IMR-90 (cell line): ENCODE results near the gene SPTLC2. TPM values are rescaled to one million over a fixed set of nuclear protein-coding genes. Genes with fewer than 3 reads are reported as not detected.

ENCODE experiments used
- ATAC-seq: fragments of 200-7000 bp; cut with Tn5 transposase; 2 replicates; pipeline ENCODE4 v1.9.1; 2020; ENCODE audit warnings: low read depth, mild to moderate bottlenecking, moderate library complexity
- BruUV-seq: library from RNA; stranded (reverse); fragments of 400-500 nt; replicated peaks from 2 replicates; lab custom pipeline; 2021; lab: Mats Ljungman, UMichigan
- CTCF ChIA-PET: fragments of 300-600 bp; formaldehyde crosslinking; extraction: SDS; loops from one replicate; lab custom pipeline; 2021; ENCODE audit warnings: antibody characterized with exemption; lab: Yijun Ruan, JAX
- POLR2A ChIA-PET: fragments of 300-600 bp; sonication (Branson Sonifier 250); formaldehyde crosslinking; loops from one replicate; lab custom pipeline; 2022; ENCODE audit warnings: antibody characterized with exemption; ENCODE audit not compliant: unreplicated experiment; lab: Charles Lee
- DNase-seq: peaks from one replicate; pipeline ENCODE4 v3.0.0; 2013
- H2AFZ ChIP-seq: replicated peaks from 2 replicates; pipeline ENCODE3; 2013; ENCODE audit warnings: low read length, mild to moderate bottlenecking; ENCODE audit not compliant: poor library complexity
- H2AK5ac ChIP-seq: 2 replicates; pipeline ENCODE4 v1.6.1; 2013; ENCODE audit warnings: low read depth, low read length, inconsistent platforms
- H2AK9ac ChIP-seq: replicated peaks from 2 replicates; pipeline ENCODE3; 2013; ENCODE audit warnings: mild to moderate bottlenecking, low read depth, low read length, moderate library complexity; ENCODE audit not compliant: poor library complexity
- H2BK120ac ChIP-seq: 2 replicates; pipeline ENCODE4 v1.6.1; 2013; ENCODE audit warnings: low read depth, low read length, inconsistent platforms
- H2BK15ac ChIP-seq: 3 replicates; pipeline ENCODE4 v1.6.1; 2013; ENCODE audit warnings: low read depth, low read length, inconsistent platforms
- H2BK20ac ChIP-seq: 2 replicates; pipeline ENCODE4 v1.6.1; 2013; ENCODE audit warnings: low read depth, mild to moderate bottlenecking, inconsistent platforms, low read length, moderate library complexity
- H2BK5ac ChIP-seq: 2 replicates; pipeline ENCODE4 v1.6.1; 2013; ENCODE audit warnings: mild to moderate bottlenecking, low read depth, low read length, inconsistent platforms; ENCODE audit not compliant: poor library complexity, severe bottlenecking
- H3K14ac ChIP-seq: replicated peaks from 2 replicates; pipeline ENCODE4 v1.6.1; 2013; ENCODE audit warnings: low read depth, low read length, inconsistent platforms
- H3K18ac ChIP-seq: 2 replicates; pipeline ENCODE4 v1.6.1; 2013; ENCODE audit warnings: low read depth, low read length, control low read depth
- H3K23ac ChIP-seq: 2 replicates; pipeline ENCODE4 v1.6.1; 2013; ENCODE audit warnings: low read depth, low read length, inconsistent platforms
- H3K27ac ChIP-seq: 2 replicates; pipeline ENCODE4 v1.5.1; 2013; ENCODE audit warnings: mild to moderate bottlenecking, control low read depth, low read length; ENCODE audit not compliant: insufficient read depth
- H3K27me3 ChIP-seq: 2 replicates; pipeline ENCODE4 v1.6.1; 2013; ENCODE audit warnings: low read length; ENCODE audit not compliant: control insufficient read depth, insufficient read depth
- H3K36me3 ChIP-seq: 2 replicates; pipeline ENCODE4 v1.6.1; 2013; ENCODE audit warnings: low read length, mixed read lengths; ENCODE audit not compliant: control insufficient read depth, insufficient read depth
- H3K4ac ChIP-seq: 2 replicates; pipeline ENCODE4 v1.6.1; 2013; ENCODE audit warnings: low read depth, low read length, inconsistent platforms
- H3K4me1 ChIP-seq: 2 replicates; pipeline ENCODE4 v1.6.1; 2013; ENCODE audit warnings: low read length, mixed read lengths; ENCODE audit not compliant: control insufficient read depth, insufficient read depth
- H3K4me2 ChIP-seq: 2 replicates; pipeline ENCODE4 v1.6.1; 2013; ENCODE audit warnings: low read depth, mild to moderate bottlenecking, control low read depth, low read length, moderate library complexity
- H3K4me3 ChIP-seq: 2 replicates; pipeline ENCODE4 v1.5.1; 2013; ENCODE audit warnings: low read depth, mild to moderate bottlenecking, control low read depth, low read length, moderate library complexity; ENCODE audit not compliant: insufficient read depth
- H3K56ac ChIP-seq: 2 replicates; pipeline ENCODE4 v1.6.1; 2013; ENCODE audit warnings: low read length, inconsistent platforms; ENCODE audit not compliant: insufficient read depth; ENCODE audit errors: extremely low read depth
- H3K79me1 ChIP-seq, 2 experiments: 2 replicates each; pipeline ENCODE4 v1.6.1; 2013; ENCODE audit warnings: low read length in 2 of 2, inconsistent platforms in 1 of 2, low read depth in 1 of 2
- H3K9ac ChIP-seq: 2 replicates; pipeline ENCODE4 v1.6.1; 2013; ENCODE audit warnings: low read depth, low read length, control low read depth
- H3K9me1 ChIP-seq: 2 replicates; pipeline ENCODE4 v1.6.1; 2013; ENCODE audit warnings: low read length, inconsistent platforms; ENCODE audit not compliant: insufficient read depth
- H3K9me3 ChIP-seq: 2 replicates; pipeline ENCODE4 v1.6.1; 2013; ENCODE audit warnings: low read length; ENCODE audit not compliant: control insufficient read depth, insufficient read depth
- H4K20me1 ChIP-seq: 2 replicates; pipeline ENCODE4 v1.6.1; 2013; ENCODE audit warnings: low read length, inconsistent platforms; ENCODE audit not compliant: insufficient read depth
- H4K5ac ChIP-seq: 2 replicates; pipeline ENCODE4 v1.6.1; 2013; ENCODE audit warnings: mild to moderate bottlenecking, low read depth, low read length, control low read depth
- H4K8ac ChIP-seq, 2 experiments: 2 replicates each; pipeline ENCODE4 v1.6.1; 2013; ENCODE audit warnings: low read depth in 2 of 2, low read length in 2 of 2, control low read depth in 1 of 2, inconsistent platforms in 1 of 2
- H4K91ac ChIP-seq: 2 replicates; pipeline ENCODE4 v1.6.1; 2013; ENCODE audit warnings: low read depth, low read length, inconsistent platforms; ENCODE audit not compliant: insufficient read depth
- BHLHE40 ChIP-seq: fragments of 150-350 bp; IDR thresholded peaks from 2 replicates; pipeline ENCODE4 v1.6.1; 2016; ENCODE audit warnings: mild to moderate bottlenecking, low read depth, low read length
- CEBPB ChIP-seq: IDR thresholded peaks from 2 replicates; pipeline ENCODE4 v1.6.1; 2012; ENCODE audit warnings: low read depth, low read length, improper control_type of control experiment
- CHD1 ChIP-seq: IDR thresholded peaks from 2 replicates; pipeline ENCODE4 v1.6.1; 2012; ENCODE audit warnings: low read depth, low read length, improper control_type of control experiment
- CTCF ChIP-seq: conservative IDR thresholded peaks from 2 replicates; pipeline ENCODE4 v1.5.1; 2012; ENCODE audit warnings: mild to moderate bottlenecking, low read depth, low read length, improper control_type of control experiment
- ELK1 ChIP-seq: fragments of 150-350 bp; IDR thresholded peaks from 2 replicates; pipeline ENCODE4 v1.6.1; 2016; ENCODE audit warnings: low read depth, mild to moderate bottlenecking, low read length, moderate library complexity, borderline replicate concordance
- FOS ChIP-seq: fragments of 150-350 bp; IDR thresholded peaks from 2 replicates; pipeline ENCODE4 v1.6.1; 2016; ENCODE audit warnings: low read depth, low read length
- MAFK ChIP-seq: IDR thresholded peaks from 2 replicates; pipeline ENCODE4 v1.6.1; 2012; ENCODE audit warnings: low read depth, low read length, improper control_type of control experiment
- MAZ ChIP-seq: IDR thresholded peaks from 2 replicates; pipeline ENCODE4 v1.6.1; 2012; ENCODE audit warnings: low read depth, mild to moderate bottlenecking, low read length, improper control_type of control experiment, moderate library complexity, borderline replicate concordance
- MXI1 ChIP-seq: IDR thresholded peaks from 2 replicates; pipeline ENCODE4 v1.6.1; 2012; ENCODE audit warnings: low read depth, mild to moderate bottlenecking, low read length, moderate library complexity, borderline replicate concordance
- NFE2L2 ChIP-seq: fragments of 150-350 bp; IDR thresholded peaks from 2 replicates; pipeline ENCODE4 v1.6.1; 2016; ENCODE audit warnings: low read depth, mild to moderate bottlenecking, low read length
- POLR2A ChIP-seq: IDR thresholded peaks from 2 replicates; pipeline ENCODE4 v1.6.1; 2012; ENCODE audit warnings: mild to moderate bottlenecking, low read depth, low read length
- RAD21 ChIP-seq: IDR thresholded peaks from 2 replicates; pipeline ENCODE4 v1.6.1; 2012; ENCODE audit warnings: low read length, improper control_type of control experiment
- RCOR1 ChIP-seq: IDR thresholded peaks from 2 replicates; pipeline ENCODE4 v1.6.1; 2012; ENCODE audit warnings: mild to moderate bottlenecking, low read length, improper control_type of control experiment; ENCODE audit not compliant: insufficient replicate concordance
- RFX5 ChIP-seq: IDR thresholded peaks from 2 replicates; pipeline ENCODE4 v1.8.0; 2012; ENCODE audit warnings: low read depth, mild to moderate bottlenecking, low read length, moderate library complexity
- SMC3 ChIP-seq: fragments of 150-350 bp; IDR thresholded peaks from 2 replicates; pipeline ENCODE4 v1.6.1; 2016; ENCODE audit warnings: low read depth, mild to moderate bottlenecking, antibody characterized with exemption, low read length, moderate library complexity
- WGBS, 2 experiments: methylation state at CpG; one replicate each; pipeline versions ENCODE4 v1.1.5 to v1.1.7; 2013; ENCODE audit warnings: missing lambda C conversion rate in 2 of 2; ENCODE audit not compliant: insufficient read length in 1 of 2; ENCODE audit errors: extremely low coverage in 2 of 2; 5-methylcytosine and 5-hydroxymethylcytosine counted together
- dilution Hi-C: fragments of 300-500 bp; cut with HindIII; formaldehyde crosslinking; loops from one replicate; pipeline ENCODE4 v1.14.3; 2018; ENCODE audit warnings: low sequenced_read_pairs; ENCODE audit not compliant: unreplicated experiment
- in situ Hi-C: fragments of 300-500 bp; cut with MboI; formaldehyde crosslinking; loops from 3 replicates; pipeline ENCODE4 v1.14.3; 2019; ENCODE audit warnings: low sequenced_read_pairs, inconsistent platforms, mixed read lengths
- intact Hi-C: fragments of 100-400 bp; cut with micrococcal nuclease; formaldehyde crosslinking; loops from 2 replicates; pipeline ENCODE4 v1.10.0; 2022
- polyA plus RNA-seq, 3 experiments: library from polyadenylated mRNA; depleted of rRNA; stranded (reverse); fragments of >200 nt; gene quantifications; 2 replicates each; pipeline ENCODE4 v1.2.3, GENCODE V29; 2012; ENCODE audit warnings: low replicate concordance in 1 of 3
- total RNA-seq: library from RNA; depleted of rRNA; stranded (reverse); fragments of >200 nt; gene quantifications from 2 replicates; pipeline ENCODE4 v1.2.3, GENCODE V29; 2012
- TF ChIP-seq, protein P1 (sequence below): fragments of 150-350 bp; IDR thresholded peaks from 2 replicates; pipeline ENCODE4 v1.6.1; 2017; ENCODE audit warnings: mild to moderate bottlenecking, antibody characterized with exemption, low read length, low read depth

Gene SPTLC2
- total and polyA plus RNA-seq, 2 of the 4 experiments (the other 2 are of a cell fraction) = 22.6 to 68.3 TPM

DNA sequence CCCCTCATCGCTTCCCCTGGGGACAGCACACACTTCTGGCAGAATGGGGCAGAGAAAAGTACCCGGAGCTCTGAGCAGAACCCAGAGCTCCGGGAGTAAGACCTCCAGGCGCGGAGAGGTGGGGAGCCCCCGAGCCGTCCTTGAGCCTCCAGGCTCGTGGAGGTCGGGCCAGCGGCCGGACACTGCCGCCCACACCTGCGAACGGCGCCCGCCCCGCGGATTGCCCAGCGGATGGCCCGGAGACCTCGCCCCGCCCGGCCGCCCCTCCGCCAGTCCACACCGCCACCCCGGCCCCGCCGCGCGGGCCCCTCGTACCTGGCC is 344 bp downstream of the SPTLC2 start:
- H4K20me1 ChIP-seq = peaks cover 4% of the 10 kb centered on the region; the same call in 1 of the 2 replicates
- CTCF ChIA-PET = no interaction called here
- H2AFZ ChIP-seq = peak overlapping the region; percentile 82
- no peak overlapping the region for H2AK5ac ChIP-seq
- no peaks in the 10 kb centered on the region for H3K36me3 ChIP-seq
- peak overlapping the region; percentile 83 for H3K14ac ChIP-seq
- H3K27me3 ChIP-seq = no peaks in the 10 kb centered on the region
- H3K4me1 ChIP-seq = no peaks in the 10 kb centered on the region
- peak overlapping the region; percentile 47; the same call in 1 of the 2 replicates for H3K56ac ChIP-seq
- peak overlapping the region; percentile 92 for H3K9ac ChIP-seq
- H3K4ac ChIP-seq = peak overlapping the region; percentile 71
- no peak overlapping the region for H4K5ac ChIP-seq
- H3K9me3 ChIP-seq = no peaks in the 10 kb centered on the region
- H2BK20ac ChIP-seq = no peak overlapping the region
- H2BK5ac ChIP-seq = peak overlapping the region; percentile 69
- peak overlapping the region; percentile 80 for H2AK9ac ChIP-seq
- peaks cover 3 to 19% of the 10 kb centered on the region in 2 experiments; a peak in 2 of 4 replicates for H3K79me1 ChIP-seq
- H3K23ac ChIP-seq = peak overlapping the region; percentile 84
- dilution Hi-C loops (no loop called here), in situ Hi-C loops (no loop called here), intact Hi-C loops (loop anchor here (1.0 to 5.0 kb wide), 3 partner anchors 54 to 157 kb away; partner anchors contain the start of genes ALKBH1 and SLIRP)
- no TSS peak for BruUV-seq
- H4K91ac ChIP-seq = peak overlapping the region; percentile 49
- DNase-seq = no peak
- peak overlapping the region; percentile 69 for H3K27ac ChIP-seq
- peak overlapping the region; percentile 95 for H3K4me3 ChIP-seq
- peak overlapping the region; percentile 30; the same call in 1 of the 2 replicates for H2BK120ac ChIP-seq
- ATAC-seq = peak; percentile 3
- 0% methylated on average over 7 of the region's 32 CpGs; no CpG with 5 or more reads in 1 of the 2 experiments for WGBS, 2 experiments
- no peak overlapping the region; the same call in 1 of the 2 replicates for H3K18ac ChIP-seq
- POLR2A ChIA-PET = no interaction called here
- no peak for TF ChIP-seq RCOR1
- no peak for TF ChIP-seq MAFK
- TF ChIP-seq RFX5 = no peak
- TF ChIP-seq, protein P1, sequence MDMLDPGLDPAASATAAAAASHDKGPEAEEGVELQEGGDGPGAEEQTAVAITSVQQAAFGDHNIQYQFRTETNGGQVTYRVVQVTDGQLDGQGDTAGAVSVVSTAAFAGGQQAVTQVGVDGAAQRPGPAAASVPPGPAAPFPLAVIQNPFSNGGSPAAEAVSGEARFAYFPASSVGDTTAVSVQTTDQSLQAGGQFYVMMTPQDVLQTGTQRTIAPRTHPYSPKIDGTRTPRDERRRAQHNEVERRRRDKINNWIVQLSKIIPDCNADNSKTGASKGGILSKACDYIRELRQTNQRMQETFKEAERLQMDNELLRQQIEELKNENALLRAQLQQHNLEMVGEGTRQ = no peak
- no peak for TF ChIP-seq FOS
- no peak for TF ChIP-seq MXI1
- no peak for TF ChIP-seq POLR2A
- no peak for TF ChIP-seq MAZ
- no peak for TF ChIP-seq RAD21
- no peak for TF ChIP-seq BHLHE40
- TF ChIP-seq NFE2L2 = no peak
- no peak for TF ChIP-seq CHD1
- TF ChIP-seq ELK1 = no peak
- no peak for TF ChIP-seq SMC3
- no peak for TF ChIP-seq CTCF
- TF ChIP-seq CEBPB = no peak
- no peaks in the 10 kb centered on the region for H3K9me1 ChIP-seq
- H3K4me2 ChIP-seq = peak overlapping the region; percentile 98
- no peak overlapping the region for H2BK15ac ChIP-seq
- peak overlapping the region in 1 of 2 experiments; percentile 44; a peak in 1 of 4 replicates for H4K8ac ChIP-seq
